Activated CD8-positive, alpha-beta memory T cell treated with anti-CD3 and anti-CD28 coated beads, Interleukin-2, amount 50 U/mL, for 24 hours (primary cell): ENCODE results near the gene ATP1B1.

Experiments used
- DNase-seq: peaks from one replicate; pipeline ENCODE4 v3.0.0-alpha.2; 2020; ENCODE audit errors: extremely low read depth

ATP1B1 gene

DNA sequence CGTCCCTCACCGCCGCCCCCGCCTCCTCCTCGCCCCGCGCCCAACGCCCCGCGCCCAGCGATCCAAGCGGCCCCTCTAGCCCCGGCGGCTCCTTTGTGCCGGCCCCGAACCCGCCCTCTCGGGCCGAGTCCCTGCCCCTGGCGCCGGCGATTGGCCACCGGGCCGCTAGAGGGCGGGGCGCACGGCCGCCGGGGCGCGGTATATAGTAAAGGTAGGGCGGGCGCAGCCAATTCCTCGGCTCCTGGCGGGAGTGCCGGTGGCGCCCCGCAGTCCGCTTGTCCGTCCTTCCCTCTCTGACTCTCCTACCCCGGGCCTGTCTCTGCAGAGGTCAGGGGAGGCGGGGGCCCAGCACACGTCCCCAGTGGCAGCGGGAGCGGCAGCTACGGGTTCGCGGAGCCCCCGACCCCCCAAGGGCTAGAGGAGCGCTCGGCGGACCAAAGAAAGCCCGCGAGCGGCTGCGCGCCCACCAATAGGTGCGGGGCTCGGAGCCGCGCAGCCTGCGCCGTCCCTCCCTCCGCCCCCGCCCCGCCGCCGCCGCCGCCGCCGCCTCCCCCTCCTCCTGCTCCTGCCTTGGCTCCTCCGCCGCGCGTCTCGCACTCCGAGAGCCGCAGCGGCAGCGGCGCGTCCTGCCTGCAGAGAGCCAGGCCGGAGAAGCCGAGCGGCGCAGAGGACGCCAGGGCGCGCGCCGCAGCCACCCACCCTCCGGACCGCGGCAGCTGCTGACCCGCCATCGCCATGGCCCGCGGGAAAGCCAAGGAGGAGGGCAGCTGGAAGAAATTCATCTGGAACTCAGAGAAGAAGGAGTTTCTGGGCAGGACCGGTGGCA is at the start of gene ATP1B1:
Gene ATP1B1 (plus strand): TSS at position 596 of the 826 bp plus-strand sequence. CDS start 140 bp downstream, at position 736.
- DNase-seq, result peak; percentile 35

DNA sequence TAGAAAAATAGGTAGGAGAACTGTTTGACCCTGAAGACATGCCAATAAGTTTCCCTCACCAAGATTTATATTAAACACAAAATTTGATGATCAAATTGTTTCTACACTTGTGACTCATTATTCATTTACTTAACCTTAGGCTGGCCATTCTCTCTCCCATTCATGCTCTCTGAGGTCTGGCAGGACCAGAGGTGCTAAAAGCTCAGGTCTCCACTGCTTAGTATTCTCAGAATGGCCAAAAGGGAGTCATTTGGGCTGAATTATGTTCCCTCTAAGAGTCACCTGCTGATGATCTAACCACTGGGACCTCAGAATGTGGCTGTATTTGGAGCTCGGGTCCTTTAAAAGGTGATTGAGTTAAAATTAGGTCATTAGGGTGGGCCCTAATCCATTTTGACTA is 47.1 kb upstream of the ATP1B1 start:
- DNase-seq, result no peak

- DNase-seq, result no peak
Measured at GRCh38 chr1:169060043-169060722, 46.3 kb upstream of the ATP1B1 start.

GRCh38 chr1:169060919-169061639 is 45.4 kb upstream of the ATP1B1 start:
- no peak for DNase-seq

DNA sequence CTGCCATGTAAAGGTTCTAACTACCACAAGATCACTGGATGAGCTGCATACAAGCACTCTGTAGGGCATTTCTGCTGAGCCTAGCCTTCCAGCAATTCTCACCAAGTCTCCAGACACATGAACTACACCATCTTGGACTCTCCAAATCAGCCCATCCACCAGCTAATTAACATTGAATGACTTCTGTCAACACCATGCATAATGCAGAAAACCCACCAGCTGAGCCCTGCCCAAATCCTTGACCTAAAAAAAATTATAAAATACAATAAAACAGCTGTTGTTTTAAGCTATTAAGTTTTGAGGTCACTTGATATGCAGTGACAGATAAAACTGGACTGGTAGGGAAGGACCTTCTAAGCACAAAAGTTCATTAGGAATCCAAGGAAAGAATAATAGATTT is 44.3 kb upstream of the ATP1B1 start:
- no peak for DNase-seq

DNA sequence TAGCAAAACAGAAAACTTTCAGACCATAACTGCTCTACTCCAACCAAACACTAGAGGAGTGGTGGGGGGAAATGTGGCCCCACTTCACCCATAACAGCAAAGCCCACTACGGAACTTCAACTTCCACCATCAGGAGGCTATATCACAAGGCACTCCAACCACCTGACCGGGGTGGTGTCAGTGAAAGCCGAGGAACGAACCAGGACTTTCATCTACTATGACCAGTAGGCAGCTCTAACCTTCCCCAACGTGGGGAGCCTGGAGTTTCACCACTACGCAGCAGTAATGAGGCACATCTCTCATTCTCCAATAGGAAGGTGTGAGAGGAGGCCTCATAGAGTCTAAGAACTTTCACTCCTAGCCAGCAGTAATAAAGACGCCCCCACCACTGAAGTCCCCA is 42.4 kb upstream of the ATP1B1 start:
- DNase-seq, result no peak

- no peak for DNase-seq
Measured at GRCh38 chr1:169070547-169070946, 35.9 kb upstream of the ATP1B1 start.

GRCh38 chr1:169070958-169071357 is 35.5 kb upstream of the ATP1B1 start:
- no peak for DNase-seq

- no peak for DNase-seq
Measured at GRCh38 chr1:169072945-169073725, 33.4 kb upstream of the ATP1B1 start.

DNA sequence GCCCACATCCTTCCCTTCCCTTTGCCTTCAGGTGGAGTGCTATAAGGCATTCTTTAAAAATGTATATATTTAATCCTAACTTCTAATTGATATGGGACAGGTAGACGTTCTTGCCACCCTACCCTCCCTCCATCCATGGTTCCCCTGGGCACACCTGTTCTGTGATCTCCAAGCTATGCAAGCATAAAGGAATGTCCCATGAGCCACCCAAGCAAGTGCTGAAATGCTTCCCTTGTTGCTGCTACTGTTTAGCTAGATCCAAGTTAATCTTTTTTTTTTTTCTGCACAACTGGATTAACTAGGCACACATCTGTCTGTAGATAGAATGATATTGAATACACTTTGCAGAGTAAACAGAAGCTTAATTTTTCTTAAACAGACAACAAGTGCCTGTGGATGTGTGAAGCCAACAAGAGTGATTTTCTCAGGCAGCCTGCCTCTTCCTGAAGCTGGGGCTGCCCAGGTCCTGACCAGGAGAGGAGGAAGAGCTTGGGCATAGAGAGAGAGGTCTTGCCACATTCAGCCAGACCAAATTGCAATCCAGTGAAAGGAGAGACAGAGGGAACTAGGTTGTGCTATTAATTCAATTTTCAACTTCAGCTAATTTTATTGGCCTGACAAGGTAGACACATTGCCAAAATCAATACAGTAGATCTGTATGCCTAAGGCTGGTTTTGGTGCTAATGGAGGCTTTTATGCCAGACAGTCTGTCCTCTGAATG is 28.2 kb upstream of the ATP1B1 start:
- DNase-seq, result no peak

GRCh38 chr1:169081503-169082123 is 24.9 kb upstream of the ATP1B1 start:
- no peak for DNase-seq

- DNase-seq, result no peak
Measured at GRCh38 chr1:169085911-169086310, 20.6 kb upstream of the ATP1B1 start.

DNA sequence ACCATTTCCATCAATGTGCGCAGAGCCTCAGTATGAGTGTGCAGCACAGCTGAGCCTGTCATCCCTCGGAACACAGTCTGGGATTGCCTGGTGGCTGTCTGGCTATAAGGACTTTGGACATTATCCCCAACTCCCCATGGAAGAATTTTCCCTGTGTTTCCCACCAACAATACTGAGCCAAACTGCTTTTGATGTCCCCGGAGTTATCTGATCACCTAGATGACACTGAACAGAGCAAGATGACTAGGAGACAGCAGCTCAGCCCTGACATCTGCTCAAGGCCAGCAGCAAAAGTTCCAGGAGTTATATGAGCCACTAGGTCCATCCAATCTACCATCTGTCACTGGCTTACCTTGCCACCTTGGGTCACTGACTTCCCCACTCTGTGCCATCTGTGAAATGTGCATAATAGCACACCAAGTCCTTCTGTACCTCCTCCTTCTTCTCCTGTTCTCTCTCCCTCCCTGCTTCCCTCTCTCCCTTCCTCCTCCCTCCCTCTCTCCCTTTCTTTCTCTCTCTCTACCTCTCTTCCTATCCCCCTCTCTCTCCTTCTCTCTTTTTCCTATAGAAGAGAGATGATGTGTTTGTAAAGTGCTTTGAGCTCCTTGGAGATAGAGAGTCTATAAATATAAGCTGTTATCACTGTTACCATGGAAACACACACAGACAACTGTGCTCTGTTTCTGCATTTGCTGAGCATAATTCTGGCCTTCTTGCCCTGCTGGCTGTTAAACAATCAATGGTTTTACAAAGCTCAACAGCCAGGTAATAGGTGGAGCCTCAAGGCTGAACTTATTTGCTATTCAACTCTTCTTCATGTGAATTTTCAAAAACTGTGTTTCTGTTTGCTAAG is 19.7 kb upstream of the ATP1B1 start:
- DNase-seq, result no peak

- no peak for DNase-seq
Measured at GRCh38 chr1:169087876-169088275, 18.6 kb upstream of the ATP1B1 start.

- no peak for DNase-seq
Measured at GRCh38 chr1:169089776-169090175, 16.7 kb upstream of the ATP1B1 start.

DNA sequence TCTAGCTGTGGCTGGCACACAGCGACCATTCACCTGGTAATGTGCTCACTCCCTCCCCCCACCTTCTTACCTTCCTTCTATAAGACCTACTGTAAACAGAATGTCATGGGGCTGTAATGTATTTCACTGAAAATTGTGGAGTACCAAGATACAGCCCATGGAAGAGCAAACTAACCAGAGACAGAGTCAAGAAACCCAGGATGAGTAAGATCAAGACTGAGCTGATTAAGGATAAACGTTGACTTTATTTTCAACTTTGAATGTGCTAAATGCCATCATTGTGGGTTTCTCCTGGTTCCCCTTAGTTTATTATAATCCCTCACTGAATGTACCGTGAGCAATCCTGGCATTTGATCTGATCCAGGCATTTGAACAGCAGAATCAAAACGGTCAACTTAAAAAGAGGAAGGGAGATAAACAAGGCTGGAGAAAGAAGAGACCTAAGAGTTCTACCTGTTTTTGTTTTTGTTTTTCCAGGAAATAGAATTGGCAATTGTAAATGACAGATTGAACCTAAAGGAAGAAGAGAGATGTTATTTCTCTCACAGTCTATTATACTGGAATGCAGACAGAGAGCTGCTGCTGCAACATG is 16.1 kb upstream of the ATP1B1 start:
- DNase-seq, result no peak

- no peak for DNase-seq
Measured at GRCh38 chr1:169090900-169091311, 15.6 kb upstream of the ATP1B1 start.

DNA sequence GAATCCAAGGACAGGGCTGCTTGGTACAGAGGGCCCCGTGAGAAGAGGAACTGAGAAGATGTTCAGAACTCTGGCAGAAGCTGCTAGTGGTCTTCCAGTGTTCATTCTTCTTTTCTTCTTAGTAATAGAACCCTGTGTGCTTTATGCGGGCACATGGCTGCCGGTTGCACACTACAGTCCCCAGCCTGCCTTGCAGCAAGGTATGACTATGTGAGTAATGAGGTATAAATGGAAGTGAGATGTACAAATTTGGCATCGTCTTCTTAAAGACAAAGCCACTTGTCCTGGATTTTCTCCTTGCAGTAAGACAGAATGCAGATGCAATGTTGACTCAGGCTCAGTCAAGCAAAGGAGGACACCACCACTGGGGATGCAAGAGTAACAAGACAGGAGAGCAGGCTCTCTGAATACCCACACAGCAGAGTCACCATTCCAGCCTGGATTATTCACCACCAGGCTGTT is 15.0 kb upstream of the ATP1B1 start:
- no peak for DNase-seq

DNA sequence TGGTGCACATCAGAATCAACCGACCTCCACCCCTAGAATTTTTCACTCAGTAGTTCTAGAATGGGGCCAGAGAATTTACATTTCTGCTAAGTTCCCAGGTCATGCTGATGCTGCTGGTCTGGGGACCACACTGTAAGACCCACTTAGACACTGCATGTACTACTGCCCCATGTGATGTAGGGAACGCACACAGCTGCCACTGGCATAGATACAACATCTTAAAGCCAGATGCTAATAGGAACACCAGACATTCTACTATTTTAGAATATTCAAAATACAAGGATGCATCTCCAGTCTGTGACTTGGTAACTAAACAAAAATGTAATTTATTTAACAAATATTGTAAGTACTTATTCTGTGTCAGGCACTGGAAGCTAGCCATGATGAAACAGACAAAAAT is 14.1 kb upstream of the ATP1B1 start:
- no peak for DNase-seq
